ENCODE results near the gene ATP6V1C2.
"Not testable (repeated sequence)": the region's sequence is repeated elsewhere in the genome, so short reads cannot be mapped to it uniquely, and the experiment has no call there.

Gene ATP6V1C2

DNA sequence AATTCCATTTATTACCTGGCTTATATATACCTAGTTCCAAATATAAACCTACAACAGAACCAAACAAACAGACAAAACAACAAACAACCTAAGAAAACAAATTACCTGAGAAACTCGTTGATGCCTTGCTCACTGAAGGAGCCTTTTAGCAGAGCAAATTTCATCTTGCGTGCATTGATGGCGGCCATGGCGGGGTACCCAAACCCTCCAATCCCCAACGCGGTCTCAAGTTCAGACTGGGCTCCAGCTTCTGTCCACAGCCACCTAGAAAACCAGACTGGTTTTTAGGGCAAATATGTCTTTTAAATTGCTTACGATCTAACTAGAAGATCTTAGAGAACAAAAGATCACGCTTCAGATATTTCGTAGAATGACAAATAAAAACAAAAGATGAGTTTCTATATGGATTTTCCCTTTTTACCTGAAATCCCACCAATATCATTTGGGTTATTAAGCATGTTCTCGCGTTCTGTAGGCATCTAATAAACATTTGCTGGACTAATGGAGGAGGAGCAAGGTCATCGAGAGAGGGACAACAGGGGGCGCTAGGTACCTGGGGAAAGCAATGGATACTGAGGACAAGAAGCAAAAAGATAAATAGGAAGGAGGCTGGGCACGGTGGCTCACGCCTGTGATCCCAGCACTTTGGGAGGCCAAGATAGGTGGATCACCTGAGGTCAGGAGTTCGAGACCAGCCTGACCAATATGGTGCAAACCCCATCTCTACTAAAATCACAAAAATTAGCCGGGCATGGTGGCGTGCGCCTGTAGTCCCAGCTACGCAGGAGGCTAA lies 65.9 kb downstream of the ATP6V1C2 start:
- no peak for DNase-seq

DNA sequence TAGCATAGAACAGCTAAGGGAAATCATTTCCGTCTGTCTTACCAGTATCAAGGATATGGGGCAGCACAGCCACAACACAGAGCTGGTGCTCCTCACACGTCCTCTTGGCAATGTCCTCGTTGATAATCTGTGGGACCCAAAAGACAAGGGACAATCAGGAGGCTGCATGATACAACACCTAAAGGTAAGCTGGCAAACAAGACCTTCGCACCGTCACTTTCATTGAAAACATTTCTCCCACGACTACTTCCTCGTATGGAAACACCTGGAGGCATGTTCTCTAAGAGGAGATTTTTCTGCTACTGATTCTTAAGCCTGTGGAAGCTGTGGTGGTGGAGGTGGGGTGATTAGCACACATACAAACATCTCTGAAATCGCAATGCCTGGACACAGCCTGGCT lies 67.4 kb downstream of the ATP6V1C2 start:
- DNase-seq = no peak

DNA sequence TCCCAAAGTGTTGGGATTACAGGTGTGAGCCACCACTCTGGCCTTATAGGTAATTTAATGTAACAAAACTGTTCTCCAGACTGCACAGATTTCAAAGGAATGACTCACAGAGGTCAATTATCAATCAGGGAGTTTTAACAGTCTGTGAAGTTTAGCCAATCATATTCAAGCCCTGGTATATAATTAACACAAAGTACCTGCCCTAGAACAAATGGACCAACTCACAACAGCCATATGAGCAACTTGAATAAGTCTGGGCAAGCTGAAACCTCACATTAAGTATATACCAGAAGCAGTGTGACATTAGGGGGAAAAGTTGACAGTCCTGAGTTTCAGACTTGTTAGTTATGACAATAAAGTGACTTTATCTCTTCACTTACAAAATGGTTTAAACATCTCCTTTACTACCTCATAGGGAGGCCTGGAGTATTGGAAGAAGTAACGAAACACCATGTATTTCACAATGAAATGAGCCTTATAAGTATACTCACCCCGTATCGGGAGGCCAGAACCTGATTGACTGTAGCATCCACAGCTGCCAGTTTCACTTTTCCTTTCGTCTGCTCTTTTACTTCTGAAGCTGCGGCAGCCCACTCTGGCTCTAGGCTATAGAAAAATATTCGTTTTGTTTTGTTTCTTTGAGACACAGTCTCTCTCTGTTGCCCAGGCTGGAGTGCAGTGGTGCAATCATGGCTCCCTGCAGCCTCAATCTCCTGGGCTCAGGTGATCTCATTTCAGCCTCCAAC lies 69.0 kb downstream of the ATP6V1C2 start:
- no peak for DNase-seq

DNA sequence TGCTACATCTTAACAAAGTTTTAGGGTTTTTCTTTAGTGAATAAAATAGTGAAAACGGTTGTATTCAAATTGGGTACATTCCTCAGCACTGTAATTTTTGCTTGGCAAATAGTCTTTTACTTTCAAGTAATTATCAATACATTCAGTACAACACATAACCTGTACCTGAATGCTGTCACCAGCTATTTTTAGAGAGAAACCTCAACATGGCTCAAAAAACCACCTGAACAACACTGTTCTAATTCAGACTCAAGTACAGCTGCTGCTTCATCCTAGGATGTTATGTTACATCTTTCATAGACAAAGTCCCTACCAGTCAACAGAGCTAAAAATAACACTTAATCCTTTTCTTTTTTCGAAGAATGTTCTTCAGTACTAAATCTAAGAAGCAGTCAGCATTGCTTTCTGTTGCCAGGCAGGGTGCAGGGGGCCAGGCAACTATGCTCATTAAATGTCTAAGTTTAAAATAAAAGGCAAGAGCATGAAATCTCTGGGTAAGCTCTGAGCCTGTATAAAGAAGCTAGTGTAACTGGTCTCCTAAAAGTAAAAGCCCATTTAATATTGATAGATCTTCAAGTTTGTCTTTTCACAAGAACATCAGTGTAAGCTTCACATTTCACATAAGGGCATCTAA lies 70.7 kb downstream of the ATP6V1C2 start:
- no peak for DNase-seq

DNA sequence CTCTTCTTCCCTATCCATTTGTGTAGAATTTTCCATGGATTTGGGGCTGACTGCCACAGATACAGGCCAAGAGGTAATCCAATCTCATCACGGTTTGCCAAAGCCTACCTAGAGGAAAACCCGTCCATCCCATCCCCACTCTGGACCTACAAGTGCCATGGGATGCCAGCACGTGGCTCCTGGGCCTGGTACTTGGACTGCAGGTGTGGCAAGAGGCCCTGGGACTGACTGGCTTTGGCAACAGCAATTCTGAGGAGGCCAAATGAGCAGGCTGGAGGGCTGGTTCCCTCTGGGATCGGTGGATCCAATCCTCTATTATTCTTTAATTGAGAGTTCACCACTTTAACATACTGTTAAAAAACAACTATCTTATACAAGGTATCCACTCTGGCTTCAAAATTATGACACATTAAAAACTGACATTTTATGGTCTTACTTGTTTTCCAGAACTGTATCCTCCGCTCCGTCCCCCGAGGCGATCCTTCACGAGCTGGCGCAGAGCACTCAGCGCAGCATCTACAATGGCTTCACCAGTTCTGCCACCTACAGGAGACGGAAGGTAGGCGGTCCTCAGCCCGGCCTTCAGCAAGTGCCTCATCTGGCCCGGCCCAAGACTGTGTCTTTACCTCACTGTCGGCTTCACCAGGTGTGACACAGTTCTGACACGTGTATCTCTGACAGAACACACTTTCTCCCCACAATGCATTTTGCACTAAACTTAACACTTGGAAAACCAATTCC lies 71.4 kb downstream of the ATP6V1C2 start:
- DNase-seq = no peak

DNA sequence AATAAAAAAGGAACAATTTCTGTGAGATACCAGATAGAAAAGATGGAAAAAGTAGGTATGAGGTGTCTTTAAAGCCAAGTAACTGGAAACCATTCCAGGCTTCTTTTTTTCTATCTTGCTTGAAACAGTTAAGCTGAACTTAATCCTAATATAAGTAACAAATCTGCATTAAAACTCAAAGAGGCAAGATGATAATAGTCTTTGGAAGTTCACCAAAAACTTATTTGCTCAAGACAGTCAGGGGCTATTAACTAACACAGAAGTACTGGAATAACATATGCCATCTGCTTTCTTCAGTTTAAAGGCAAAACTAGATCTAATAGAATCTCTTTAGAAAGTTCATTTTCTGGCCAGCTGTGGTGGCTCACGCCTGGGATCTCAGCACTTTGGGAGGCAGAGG lies 72.4 kb downstream of the ATP6V1C2 start:
- DNase-seq = no peak

DNA sequence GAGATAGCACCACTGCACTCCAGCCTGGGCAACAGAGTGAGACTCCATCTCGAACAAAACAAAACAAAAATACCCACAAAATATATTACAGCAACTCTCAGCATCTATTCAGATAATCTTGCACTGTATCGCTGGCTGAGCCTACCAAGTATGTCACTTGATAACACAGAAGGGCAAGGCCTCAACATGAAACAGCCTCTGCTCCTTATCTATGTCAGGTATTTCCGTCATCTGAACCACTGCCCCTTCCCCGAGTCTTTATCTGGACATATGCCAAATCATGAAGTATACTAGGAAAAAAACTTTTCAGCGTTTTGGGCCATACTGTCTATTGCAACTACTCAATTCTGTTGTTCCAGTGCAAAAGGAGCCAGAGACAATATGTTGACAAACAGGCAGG lies 73.4 kb downstream of the ATP6V1C2 start:
- DNase-seq = no peak

DNA sequence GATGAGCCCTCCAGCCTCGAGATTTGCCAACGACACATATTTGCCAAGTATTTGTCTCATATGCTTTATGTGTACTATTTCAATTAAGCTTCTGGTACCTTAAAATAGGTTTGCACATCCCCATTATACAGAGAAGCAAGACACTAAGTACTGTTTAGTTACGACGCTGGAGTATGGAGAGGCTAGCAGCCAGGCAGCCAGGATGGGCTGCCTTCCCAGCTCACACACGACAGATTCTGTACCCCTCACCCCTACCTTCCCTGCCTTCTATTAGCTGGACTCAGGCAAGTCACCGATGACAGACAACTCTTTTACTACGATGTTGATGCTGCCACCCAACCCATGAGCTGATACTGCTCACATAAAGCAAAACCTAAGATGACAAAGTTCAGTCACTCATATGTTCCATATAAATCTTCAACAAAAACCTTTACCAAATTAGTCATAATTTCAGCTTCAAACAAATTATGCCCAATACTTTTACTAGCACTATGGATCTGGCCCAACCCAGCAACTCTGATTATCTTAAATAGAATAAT lies 74.1 kb downstream of the ATP6V1C2 start:
- DNase-seq = no peak

DNA sequence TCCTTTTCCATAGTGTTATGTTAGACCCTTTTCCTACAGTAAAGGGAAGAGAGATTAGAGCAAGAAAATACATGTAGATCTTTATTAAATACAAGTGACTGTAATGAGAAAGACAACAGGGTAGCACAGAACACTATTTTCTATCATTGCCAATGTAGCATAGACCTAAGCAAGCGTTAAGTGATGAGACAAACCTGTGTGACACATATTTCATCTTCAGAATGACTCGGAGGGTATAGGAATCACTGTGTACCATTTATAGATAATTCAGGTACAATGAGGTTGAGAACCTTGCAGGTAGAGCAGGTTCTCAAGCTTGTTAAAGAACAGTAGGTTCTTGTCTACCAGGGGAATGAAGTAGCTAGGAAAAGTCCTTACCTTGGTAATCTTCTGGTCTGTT lies 75.3 kb downstream of the ATP6V1C2 start:
- no peak for DNase-seq

DNA sequence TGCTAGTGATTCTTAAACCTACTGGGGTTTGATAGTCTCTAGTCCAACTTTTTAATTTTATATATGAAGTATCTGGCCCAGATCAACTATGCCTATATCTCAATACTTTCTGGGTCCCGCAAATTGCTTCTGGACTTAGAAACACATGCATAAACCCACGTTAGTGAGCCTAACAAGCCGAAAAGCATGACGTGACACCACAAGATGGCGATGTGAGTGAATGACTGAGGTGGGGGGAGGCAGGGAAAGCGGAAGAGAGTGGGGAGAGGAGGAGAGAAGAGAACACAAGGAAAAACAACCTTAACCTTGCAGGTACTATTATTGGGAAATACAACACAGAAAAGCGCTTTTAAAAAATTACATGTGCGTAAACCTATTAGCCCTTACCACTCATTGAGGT lies 77.4 kb downstream of the ATP6V1C2 start:
- no peak for DNase-seq

DNA sequence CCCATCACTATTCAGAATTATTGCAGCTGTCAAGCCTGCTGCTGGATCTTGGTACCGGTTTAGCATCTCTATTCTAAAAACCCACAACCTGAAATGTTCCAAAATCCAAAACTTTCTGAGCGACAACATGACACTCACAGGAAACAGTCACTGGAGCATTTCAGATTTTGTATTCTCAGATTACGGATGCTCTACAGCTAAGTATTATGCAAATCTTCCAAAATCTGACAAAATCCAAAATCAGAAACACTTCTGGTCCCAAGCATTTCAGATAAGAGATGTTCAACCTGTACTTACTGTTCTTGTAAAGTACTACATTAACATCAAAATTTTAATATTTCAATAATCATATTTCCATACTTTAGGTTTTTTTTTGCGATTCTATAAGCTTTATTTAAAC lies 78.7 kb downstream of the ATP6V1C2 start:
- no peak for DNase-seq

DNA sequence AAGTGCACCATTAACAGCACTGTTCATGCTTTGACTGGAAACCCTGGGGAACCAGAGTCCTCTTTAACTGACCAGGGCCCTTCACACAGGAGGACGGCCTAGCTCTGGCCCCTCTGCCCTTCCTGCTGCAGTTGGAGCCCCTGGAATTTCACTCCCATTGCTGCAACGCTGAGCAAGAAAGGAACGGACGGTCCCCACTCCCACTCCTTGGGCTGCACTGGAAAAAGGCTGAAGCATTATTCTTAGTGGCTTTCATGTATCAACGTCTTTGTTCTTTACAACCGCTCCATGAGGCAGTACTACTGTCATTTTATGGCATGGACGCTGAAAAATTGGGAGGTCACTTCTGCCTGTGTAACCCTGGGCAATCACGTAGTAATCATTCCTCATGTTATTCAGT lies 81.2 kb downstream of the ATP6V1C2 start:
- DNase-seq = no peak

DNA sequence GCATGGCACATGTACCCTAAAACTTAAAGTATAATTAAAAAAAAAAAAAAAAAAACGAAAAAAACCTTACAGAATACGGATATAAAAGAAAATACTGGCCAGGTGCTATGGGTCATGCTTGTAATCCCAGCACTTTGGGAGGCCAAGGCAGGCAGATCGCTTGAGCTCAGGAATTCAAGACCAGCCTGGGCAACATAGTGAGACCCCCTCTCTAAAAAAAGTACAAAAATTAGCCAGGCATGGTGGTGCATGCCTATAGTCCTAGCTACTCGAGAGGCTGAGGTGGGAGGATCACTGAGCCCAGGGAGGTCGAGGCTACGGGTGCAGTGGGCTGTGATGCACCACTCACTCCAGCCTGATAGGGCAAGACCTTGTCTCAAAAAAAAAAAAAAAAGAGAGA lies 84.6 kb downstream of the ATP6V1C2 start:
- DNase-seq = not testable (repeated sequence)

DNA sequence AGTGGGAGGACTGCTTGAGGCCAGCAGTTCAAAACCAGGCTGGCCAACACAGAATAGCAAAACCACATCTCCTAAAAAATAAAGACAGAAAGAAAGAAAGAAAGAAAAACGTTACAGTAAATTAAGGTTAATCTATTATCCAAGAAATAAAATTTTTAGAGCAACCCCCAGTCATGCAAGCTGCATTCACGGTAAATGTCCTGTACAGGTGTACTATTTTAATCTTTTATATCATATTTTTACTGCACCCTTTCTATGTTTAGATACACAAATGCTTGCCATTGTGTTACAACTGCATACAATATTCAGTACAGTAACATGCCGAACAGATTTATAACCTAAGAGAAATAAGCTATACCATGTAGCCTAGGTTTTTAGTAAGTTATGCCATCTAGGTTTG lies 85.1 kb downstream of the ATP6V1C2 start:
- no peak for DNase-seq

DNA sequence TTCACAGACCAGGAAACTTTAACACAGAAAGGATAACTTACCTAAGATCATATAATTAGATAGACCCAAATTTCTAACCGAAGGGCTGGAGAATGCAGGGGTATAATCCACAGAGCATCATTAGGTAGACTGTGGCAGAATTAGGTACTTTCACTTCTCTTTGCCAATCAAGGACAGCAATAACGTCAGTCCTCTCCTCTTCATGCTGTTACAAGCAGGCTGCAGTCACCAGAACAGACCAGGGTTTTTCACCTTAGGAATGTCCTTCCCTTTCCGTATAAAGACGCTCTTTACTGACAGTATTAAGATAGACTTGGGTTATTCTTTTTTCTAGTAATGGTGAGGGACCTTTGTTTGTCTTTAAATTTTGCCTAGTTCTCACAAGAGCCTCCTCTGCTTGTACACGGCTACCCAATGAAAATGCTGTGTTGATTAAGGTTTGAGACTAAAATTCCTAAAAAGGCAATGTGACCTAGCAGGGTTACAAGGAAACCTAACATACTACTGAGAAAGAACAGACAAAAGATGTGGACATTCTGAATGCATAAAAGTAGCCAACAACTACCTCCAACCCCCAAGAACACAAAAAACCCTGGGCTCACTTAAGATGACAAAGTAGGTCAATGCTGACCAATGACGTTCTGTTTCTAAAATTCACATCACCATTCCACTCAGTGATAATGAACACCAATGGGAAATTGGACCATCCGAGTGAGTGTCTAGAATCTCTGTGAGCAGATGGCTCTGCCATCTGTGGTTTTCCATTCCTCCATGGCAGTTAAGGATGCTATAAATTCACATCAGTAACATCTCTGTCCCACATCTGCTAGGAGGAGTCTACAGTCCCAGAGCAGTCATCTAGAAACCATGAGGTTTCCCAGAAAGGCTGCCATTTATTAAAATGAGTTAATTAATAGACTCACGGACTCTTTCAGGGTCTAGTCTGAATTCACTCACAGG lies 89.1 kb downstream of the ATP6V1C2 start:
- no peak for DNase-seq

DNA sequence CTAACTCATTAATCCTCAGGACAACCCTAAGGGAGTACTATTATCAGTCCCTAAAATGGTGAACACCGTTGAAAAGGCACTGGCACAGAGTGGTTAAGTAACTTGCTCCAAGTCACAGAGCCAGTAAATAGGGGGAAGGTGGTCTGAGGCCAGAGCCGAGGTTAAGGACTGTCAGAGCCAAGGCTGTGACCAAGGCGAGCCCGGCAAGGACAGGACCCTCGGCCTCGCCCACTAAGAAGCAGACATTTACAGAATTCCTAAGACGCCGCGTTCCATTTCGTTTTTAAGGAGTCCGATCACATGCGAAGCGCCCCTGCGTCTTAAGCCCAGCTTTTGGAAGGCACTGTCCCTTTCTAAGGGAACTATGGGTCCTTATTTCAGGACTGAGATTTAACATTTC lies 90.1 kb downstream of the ATP6V1C2 start:
- no peak for DNase-seq

DNA sequence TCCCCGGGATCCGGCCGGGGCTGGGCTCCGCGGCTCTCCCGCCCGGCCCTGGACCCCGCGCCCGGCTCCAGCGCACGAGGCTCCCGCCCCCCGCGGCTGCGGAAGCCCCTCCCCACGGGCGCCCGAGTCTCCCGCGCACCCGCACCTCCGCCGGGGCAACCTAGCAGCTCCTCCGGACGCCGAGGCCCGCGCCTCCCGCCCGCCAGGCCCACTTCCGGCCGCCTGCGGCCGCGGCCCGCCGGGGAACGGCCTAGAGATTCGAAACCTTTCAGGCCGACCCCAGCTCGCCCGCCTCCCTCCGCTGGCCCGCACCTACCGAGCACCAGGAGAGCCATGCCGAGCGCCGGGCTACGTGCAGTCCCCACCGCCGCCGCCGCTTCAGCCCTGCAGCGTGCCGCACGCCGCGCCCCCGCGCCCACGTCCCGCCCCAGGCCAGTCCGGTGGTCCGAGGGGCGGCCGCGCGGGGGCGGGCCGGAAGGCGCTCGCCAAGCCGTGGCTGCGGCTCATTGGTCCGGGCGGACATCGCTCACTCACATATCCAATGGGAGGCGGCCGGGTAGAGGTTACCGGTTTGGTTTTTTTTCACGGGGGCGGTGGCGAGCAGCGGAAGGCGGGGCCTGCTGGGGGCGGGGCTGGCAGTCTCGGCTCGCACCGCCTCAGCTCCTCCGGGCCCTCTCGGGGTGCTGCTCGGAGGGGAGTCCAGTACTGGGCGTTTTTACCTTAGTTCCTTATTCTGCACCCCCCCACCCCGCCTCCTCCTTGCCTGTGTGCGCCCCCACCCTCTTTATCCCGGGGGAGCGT lies 91.1 kb downstream of the ATP6V1C2 start, which contains the start of gene PDIA6:
PDIA6 (minus strand) TSS at position 424 of the 801 bp plus-strand sequence; CDS start at position 335, 89 bp downstream.
- DNase-seq = peak; percentile 99

DNA sequence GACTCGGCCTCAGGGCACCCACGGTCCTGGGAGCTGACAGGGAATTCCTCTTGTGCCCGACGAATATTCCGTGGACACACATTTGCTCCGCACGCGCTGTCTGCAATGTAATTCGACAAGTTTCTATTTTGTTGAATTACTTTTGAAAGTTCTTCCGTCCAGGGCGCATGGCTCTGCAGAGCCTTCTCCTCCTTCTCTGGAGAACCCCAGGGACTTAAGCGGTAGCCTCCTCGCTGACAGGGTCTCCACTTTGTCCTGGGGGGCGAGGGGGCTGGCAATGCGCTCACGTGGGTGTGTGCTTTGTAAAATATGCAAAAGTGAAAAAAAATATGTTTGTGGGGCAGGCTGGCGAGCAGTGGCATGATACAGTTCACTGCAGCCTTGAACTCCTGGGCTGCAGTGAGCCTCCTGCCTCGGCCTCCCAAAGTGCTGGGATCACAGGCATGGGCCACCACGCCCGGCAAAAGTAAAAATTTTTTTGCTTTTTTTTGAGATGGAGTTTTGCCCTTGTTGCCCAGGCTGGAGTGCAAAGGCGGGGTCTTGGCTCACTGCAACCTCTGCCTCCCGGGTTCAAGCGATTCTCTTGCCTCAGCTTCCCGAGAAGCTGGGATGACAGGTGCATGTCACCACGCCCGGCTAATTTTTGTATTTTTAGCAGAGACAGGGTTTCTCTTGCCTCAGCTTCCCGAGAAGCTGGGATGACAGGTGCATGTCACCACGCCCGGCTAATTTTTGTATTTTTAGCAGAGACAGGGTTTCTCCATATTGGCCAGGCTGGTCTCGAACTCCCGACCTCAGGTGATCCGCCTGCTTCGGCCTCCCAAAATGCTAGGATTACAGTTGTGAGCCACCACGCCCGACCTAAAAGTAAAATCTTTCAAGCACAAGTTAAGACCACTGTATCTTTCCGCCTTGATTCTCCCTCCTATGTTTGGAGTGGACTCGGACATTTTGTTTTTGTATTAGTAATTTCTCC lies 92.0 kb downstream of the ATP6V1C2 start:
- not testable (repeated sequence) for DNase-seq

DNA sequence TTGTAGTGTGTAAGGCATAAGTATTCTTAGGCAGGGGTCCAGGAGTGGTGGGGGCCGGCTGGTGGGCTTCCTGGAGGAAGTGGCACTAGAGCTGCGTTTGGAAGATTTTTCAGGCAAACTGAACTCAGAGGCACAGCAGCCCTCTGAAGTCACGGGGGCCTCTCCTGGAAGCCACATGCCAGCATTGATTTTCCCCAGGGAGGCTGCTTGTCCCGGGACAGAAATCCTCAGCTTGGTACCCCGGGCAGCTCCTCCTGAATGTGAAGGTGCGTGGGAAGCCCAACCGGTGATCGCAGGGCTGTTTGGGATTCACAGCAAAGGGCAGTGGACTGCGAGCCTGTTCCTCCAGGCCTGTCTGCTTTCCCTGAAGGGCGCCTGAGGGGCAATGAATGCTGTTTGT lies 92.7 kb downstream of the ATP6V1C2 start:
- DNase-seq = no peak
